OCI-LY3 (cell line): Measurements from ENCODE around the gene TMEM163.

ENCODE experiments used
- CTCF ChIP-seq: fragments of 200-600, 300-600 bp; sonication (generic); IDR thresholded peaks from 2 replicates; pipeline ENCODE4 v1.5.1; 2014; ENCODE audit warnings: antibody characterized with exemption, low read length, low read depth
- EZH2phosphoT487 ChIP-seq: fragments of 200-600 bp; shearing (Covaris generic); IDR thresholded peaks from 2 replicates; pipeline ENCODE4 v1.6.1; 2018; ENCODE audit warnings: antibody characterized with exemption, mixed run types, low read depth

- TF ChIP-seq CTCF (no peak), EZH2phosphoT487 (no peak)
Observed at GRCh38 chr2:134436706-134437105, 282.1 kb downstream of the TMEM163 start.
